GM21619 (cell line): ENCODE data around the gene PIAS1.
"Not testable (repeated sequence)": the region's sequence is repeated elsewhere in the genome, so short reads cannot be mapped to it uniquely, and the experiment has no call there.

ENCODE experiments used
- ATAC-seq: cut with Tn5 transposase; IDR thresholded peaks from one replicate; pipeline ENCODE4 v1.9.1; 2021; ENCODE audit not compliant: unreplicated experiment

PIAS1 gene

GRCh38 chr15:68230157-68231100, 176.3 kb downstream of the PIAS1 start:
- no peak for ATAC-seq

GRCh38 chr15:68231102-68231818, 177.1 kb downstream of the PIAS1 start:
- no peak for ATAC-seq

GRCh38 chr15:68232449-68232848, 178.3 kb downstream of the PIAS1 start:
- ATAC-seq, result no peak

GRCh38 chr15:68232937-68233336, 178.8 kb downstream of the PIAS1 start:
- no peak for ATAC-seq

GRCh38 chr15:68234060-68234459, 179.9 kb downstream of the PIAS1 start:
- ATAC-seq, result no peak

GRCh38 chr15:68234520-68234919, 180.4 kb downstream of the PIAS1 start:
- ATAC-seq, result not testable (repeated sequence)

- no peak for ATAC-seq
These were observed 180.9 kb downstream of the PIAS1 start for GRCh38 chr15:68235022-68235421.

- ATAC-seq, result no peak
These were observed 184.9 kb downstream of the PIAS1 start for GRCh38 chr15:68239025-68239424.

GRCh38 chr15:68241088-68241935, 187.2 kb downstream of the PIAS1 start:
- ATAC-seq, result no peak
